IPS-NIHi7 (cell line): ENCODE results near the gene RAB33B.

ENCODE experiments used
- DNase-seq: peaks from one replicate; pipeline ENCODE4 v3.0.0; 2012; ENCODE audit warnings: mixed read lengths; ENCODE audit errors: extremely low spot score

Gene RAB33B

DNA sequence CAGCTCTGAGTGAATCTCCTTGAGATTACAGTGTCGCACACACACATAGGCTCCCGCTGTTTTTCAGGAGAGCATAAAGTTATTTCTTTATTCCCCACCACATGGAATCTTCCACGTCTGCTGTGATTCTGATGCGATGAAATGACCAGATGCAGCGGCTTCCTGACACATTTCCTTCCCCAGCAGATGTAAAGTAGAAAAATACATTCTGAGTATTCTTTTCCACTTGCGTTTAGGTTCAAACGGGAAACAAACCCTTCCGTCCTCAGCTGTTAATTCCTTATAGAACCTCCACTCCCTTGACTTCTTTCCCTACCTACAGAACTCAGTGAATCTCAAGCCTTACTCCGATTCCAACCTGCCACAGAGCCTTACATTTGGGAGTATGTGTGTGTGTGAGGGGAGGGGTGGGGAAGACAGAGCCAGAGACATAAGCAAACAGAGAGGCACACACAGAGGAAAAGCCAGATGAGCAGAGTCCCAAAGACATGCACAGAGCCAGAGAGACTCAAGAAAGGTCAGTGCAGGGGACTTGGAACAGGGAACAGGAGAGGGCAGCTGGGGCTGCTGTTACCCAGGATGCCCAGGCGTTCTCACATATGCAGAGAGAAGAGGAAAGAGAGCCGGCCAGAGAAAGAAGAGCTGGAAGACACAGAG is 54.8 kb downstream of the RAB33B start:
- no peak for DNase-seq

DNA sequence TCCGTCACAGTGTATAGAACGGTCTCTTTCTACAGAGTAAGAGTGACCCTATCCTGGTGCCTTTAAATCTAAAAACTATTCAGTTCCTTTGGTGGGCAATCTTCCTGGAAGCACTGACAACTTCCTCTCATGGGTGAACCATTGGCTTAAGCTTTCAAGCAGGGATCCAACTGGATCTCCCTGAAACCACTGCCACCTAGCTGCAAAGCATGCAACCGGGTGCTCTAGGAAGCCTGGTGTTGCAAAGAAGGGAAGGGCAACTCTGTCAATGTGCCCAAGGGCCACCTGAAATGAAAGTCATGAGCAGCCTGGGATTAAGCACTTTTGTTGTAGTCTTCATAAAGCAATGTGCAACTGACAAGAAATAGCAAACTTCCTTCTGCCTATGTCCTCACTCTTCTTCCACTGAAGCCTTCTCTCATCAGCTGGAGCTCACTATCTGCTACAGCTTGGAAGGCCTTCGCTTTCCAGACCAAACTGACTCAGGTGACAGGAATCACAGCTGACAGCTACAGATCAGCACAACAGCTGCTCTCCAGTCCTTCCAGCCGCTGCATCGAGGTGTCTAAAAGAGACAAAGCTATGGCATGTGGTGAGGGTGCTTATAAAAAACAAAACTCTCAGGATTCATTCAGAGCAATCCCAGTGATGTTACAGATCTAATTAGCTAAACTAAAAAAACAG is 55.9 kb downstream of the RAB33B start:
- DNase-seq, result peak; percentile 72

DNA sequence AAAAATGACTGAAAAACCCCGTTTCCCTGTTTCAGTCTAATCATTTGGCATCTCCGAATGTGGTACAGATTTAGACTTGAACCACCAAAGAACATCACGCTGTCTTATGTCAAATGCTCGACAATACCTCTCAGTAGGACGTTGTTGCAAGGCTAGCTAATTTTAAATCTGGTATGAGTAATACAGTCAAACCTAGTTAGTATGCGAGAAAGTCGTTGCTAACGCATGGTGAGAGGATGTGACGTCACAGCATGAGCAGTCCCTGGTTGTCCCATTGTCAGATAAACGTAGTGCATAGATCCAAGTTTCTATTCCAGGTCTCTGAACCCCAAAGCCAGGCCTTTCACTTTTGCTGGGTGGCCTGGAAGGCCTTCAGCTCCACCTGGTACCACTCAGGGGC is 57.4 kb downstream of the RAB33B start:
- DNase-seq, result no peak

DNA sequence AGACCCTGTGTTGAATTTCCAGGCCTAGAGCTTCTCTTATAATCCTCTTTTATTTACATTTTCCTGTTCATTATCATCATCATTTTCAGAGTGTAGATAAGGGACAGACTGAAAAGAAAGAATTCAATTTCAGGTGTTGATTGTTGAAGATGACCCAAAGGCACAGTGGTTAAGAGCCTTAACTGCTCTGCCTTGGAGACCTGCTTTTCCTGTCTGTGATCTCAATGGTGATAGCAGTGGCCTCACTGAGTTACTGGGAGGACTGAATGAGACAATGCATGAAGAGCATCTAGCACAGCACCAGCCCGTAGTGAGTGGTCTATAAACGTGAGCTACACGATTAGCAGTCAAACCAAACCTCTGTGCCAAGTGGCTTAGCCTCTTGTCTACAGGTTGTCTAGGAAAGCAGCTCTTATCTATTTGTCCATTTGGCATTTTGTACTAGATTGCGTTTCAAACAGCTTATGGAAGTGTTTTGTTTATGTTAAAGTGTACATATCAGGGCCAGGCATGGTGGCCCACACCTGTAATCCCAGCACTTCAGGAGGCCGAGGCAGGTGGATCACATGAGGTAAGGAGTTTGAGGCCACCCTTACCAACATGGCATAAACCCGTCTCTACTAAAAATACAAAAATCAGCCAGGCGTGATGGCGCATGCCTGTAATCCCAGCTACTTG is 60.6 kb downstream of the RAB33B start:
- DNase-seq, result no peak

DNA sequence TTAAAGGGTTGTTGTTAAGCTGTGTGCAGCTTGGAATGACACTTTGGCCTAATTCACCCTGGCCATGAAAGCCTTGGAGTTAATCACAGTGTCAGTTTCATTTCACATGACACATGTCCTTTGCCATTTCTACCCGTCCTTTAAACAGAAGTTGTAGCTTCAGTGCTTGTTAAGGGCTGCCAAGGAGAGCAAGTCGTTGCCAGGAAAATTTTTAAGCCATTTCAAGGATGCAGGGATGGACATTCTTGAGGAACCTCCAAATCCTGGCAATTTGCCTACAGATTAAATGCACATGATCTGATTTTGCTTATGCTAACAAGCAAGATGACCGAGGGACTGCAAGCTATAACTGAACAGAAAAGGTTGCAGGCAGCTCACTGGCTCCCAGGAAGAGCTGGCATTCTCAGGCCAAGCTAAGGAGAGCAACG is 61.6 kb downstream of the RAB33B start:
- DNase-seq, result no peak

DNA sequence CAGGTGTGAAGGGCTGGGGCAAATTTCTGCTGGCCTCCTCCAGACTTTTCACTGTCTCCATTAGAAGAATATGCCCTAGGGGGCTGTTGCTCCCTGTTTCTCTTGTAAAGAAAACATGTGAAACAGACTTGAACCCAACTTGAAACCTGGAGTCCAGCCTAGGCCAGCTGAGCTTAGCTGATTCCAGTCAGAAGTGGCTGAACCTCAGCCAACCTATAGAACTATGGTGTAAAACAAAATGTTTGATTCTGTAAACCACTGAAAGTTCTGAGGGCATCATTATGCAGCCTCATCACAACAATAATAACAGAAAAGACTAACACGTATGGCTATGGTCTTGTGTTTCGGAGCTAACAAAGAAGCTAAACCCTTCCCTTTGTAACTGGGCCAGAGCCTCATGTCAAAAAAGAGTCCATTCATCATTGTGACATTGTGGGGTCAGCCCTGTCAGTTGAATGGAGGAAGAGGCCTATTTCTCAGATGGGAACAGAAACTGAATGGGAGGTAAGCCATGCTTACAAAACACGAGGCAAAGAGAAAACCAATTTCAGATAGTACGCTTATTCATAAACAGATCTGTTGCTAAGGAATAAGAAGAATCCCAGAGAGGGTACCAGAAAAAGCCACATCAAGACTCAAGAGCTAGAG is 68.0 kb downstream of the RAB33B start:
- no peak for DNase-seq

DNA sequence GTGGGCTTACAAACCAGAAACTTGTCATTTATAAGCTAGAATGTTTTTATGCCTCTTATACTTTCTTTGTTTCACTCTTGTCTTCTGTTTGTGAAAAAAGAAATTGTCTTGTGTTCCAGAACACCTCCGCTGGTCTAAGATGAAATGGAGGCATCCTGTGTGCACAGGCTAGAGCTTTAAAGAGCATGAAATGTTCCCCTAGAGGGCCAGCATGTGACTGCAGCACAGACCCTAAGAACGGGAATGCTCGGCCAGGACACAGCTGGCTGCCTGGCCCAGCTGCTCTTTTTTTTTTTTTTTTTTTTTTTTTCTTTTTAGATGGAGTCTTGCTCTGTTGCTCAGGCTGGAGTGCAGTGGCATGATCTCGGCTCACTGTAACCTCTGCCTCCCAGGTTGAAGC is 68.5 kb downstream of the RAB33B start:
- peak; percentile 29 for DNase-seq

DNA sequence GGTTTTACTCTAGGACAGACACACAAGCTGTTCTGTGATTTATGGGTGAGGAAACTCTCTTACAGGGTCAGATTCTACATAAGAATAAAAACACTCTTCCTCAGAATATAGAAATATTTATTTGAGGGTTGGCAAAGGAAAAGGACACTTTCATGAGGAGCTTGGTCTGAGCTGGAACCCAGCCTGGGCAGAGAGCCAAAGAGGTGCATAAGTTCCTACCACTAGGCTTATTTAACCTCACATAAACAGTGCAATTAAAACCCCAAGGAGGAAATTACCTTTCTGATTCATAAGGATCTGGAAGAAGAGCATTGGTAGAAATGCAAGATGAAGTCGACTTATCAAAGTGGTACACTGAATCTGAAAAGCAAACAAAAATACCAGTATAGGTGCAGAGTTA is 69.2 kb downstream of the RAB33B start:
- DNase-seq, result no peak

DNA sequence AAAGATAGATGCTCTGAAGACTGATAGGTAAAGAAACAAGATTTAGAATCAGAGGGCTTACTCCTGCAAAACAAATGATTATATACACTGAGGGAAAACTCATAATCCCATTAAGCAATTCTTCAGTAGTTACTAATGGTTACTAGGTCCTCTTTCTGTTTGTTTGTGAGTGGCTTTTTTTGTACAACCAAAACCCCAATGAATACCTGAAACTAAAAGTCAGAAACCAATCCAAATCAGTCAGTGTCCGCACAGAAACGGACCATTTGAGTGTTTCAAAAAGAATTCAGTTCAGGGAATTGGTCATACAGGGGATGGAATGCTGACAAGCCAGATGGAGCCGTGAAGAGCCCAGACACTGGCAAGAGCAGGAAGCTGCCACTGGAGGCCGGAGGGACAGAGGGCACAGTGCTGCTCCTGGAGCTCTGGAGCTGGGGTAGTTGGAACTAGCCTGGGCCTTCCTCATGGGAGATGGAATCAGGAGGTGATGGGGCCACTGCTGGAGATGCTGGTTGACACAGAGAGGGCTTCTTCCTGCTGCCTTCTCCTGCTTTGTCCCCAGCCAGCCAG is 70.2 kb downstream of the RAB33B start:
- no peak for DNase-seq

DNA sequence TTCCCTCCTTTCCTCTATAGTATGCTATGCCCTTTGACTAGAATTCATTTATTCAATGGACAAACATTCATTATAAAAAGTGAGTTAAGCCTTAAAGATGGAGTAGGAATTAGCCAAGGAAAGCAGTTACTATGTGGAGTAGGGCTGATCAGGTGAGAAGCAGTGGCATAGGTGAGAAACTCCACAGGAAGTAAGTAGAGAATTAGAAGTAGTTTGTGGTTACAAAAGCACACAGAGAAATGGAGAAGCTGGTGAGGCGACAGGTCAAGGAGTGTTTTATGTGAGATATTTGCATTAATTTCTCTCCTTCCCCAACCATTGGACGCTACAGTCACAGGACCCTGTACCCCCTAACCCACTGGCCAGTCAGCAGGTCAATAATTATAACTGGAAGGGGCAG is 71.5 kb downstream of the RAB33B start:
- no peak for DNase-seq
